Neural cell (in vitro differentiated cells): ENCODE data around the gene OLFML2B. TPM values are rescaled to one million over a fixed set of nuclear protein-coding genes. Genes with fewer than 3 reads are reported as not detected.

Experiments used
- H2AFZ ChIP-seq: fragments of 200-600, 300-800 bp; sonication (generic), shearing (Covaris generic); 2 replicates; pipeline ENCODE4 v1.6.0; 2014; ENCODE audit warnings: low read depth, mild to moderate bottlenecking, antibody characterized with exemption, low read length, moderate library complexity
- H3F3A ChIP-seq: fragments of 200-600 bp; shearing (Covaris generic); 2 replicates; pipeline ENCODE4 v1.6.1; 2016; ENCODE audit warnings: mild to moderate bottlenecking, moderate library complexity, mixed read lengths, antibody characterized with exemption, low read length; ENCODE audit not compliant: insufficient read depth, poor library complexity, severe bottlenecking
- H3K27ac ChIP-seq: fragments of 200-600, 300-800 bp; sonication (generic), shearing (Covaris generic); 2 replicates; pipeline ENCODE4 v1.5.1; 2014; ENCODE audit warnings: mild to moderate bottlenecking, low read length, moderate library complexity
- H3K27me3 ChIP-seq: fragments of 300-800, 200-600 bp; sonication (generic), shearing (Covaris generic); 2 replicates; pipeline ENCODE4 v1.6.0; 2014; ENCODE audit warnings: mild to moderate bottlenecking, low read depth, low read length, moderate library complexity; ENCODE audit not compliant: insufficient read depth
- H3K36me3 ChIP-seq: fragments of 300-800, 200-600 bp; sonication (generic), shearing (Covaris generic); 2 replicates; pipeline ENCODE4 v1.5.1; 2014; ENCODE audit warnings: mild to moderate bottlenecking, antibody characterized with exemption, low read length, moderate library complexity; ENCODE audit not compliant: insufficient read depth
- H3K4me2 ChIP-seq: fragments of 300-800, 200-600 bp; sonication (generic), shearing (Covaris generic); 2 replicates; pipeline ENCODE4 v1.6.0; 2014; ENCODE audit warnings: mild to moderate bottlenecking, low read length
- H3K4me3 ChIP-seq: fragments of 300-800, 200-600 bp; sonication (generic), shearing (Covaris generic); 2 replicates; pipeline ENCODE4 v1.5.1; 2014; ENCODE audit warnings: mild to moderate bottlenecking, low read length, moderate library complexity
- H3K79me2 ChIP-seq: fragments of 200-600 bp; shearing (Covaris generic); replicated peaks from 2 replicates; pipeline ENCODE4 v1.6.0; 2014; ENCODE audit warnings: mild to moderate bottlenecking, low read length, moderate library complexity; ENCODE audit not compliant: insufficient read depth
- H3K9ac ChIP-seq: fragments of 300-800, 200-600 bp; sonication (generic), shearing (Covaris generic); 2 replicates; pipeline ENCODE4 v1.6.1; 2016; ENCODE audit warnings: mild to moderate bottlenecking, low read length, mixed read lengths
- H3K9me2 ChIP-seq: fragments of 200-600 bp; shearing (Covaris generic); 2 replicates; pipeline ENCODE4 v1.6.1; 2016; ENCODE audit warnings: mild to moderate bottlenecking, low read length, mixed read lengths; ENCODE audit not compliant: insufficient read depth
- H3K9me3 ChIP-seq: fragments of 200-600, 300-800 bp; sonication (generic), shearing (Covaris generic); 2 replicates; pipeline ENCODE4 v1.6.1; 2016; ENCODE audit warnings: mild to moderate bottlenecking, mixed run types, low read length, moderate library complexity, mixed read lengths
- H4K20me1 ChIP-seq: fragments of 200-600 bp; shearing (Covaris generic); 2 replicates; pipeline ENCODE4 v1.6.1; 2016; ENCODE audit warnings: mild to moderate bottlenecking, mixed run types; ENCODE audit not compliant: insufficient read depth
- CTCF ChIP-seq: fragments of 450-650 bp; IDR thresholded peaks from 2 replicates; pipeline ENCODE4 v1.5.1; 2014; ENCODE audit warnings: antibody characterized with exemption, mild to moderate bottlenecking, moderate library complexity; ENCODE audit not compliant: poor library complexity, severe bottlenecking
- EP300 ChIP-seq: fragments of 450-650 bp; conservative IDR thresholded peaks from 2 replicates; pipeline ENCODE4 v1.6.1; 2014; ENCODE audit warnings: antibody characterized with exemption, mild to moderate bottlenecking, moderate library complexity; ENCODE audit not compliant: poor library complexity, severe bottlenecking
- EZH2 ChIP-seq: fragments of 200-600, 300-800 bp; shearing (Covaris generic), sonication (generic); IDR thresholded peaks from 2 replicates; pipeline ENCODE4 v1.6.1; 2014; ENCODE audit warnings: antibody characterized with exemption, low read length, borderline replicate concordance, mild to moderate bottlenecking; ENCODE audit not compliant: insufficient read depth, poor library complexity, severe bottlenecking
- POLR2AphosphoS5 ChIP-seq: IDR thresholded peaks from 2 replicates; pipeline ENCODE4 v1.6.1; 2012
- RAD21 ChIP-seq: fragments of 450-650 bp; conservative IDR thresholded peaks from 2 replicates; pipeline ENCODE4 v1.6.1; 2014; ENCODE audit warnings: antibody characterized with exemption, mild to moderate bottlenecking, moderate library complexity
- REST ChIP-seq: IDR thresholded peaks from 2 replicates; pipeline ENCODE4 v1.6.1; 2012; ENCODE audit warnings: borderline replicate concordance
- SMC3 ChIP-seq: fragments of 450-650 bp; conservative IDR thresholded peaks from 2 replicates; pipeline ENCODE4 v1.6.1; 2014; ENCODE audit warnings: antibody characterized with exemption, mild to moderate bottlenecking, moderate library complexity; ENCODE audit not compliant: poor library complexity
- TAF1 ChIP-seq: IDR thresholded peaks from 2 replicates; pipeline ENCODE4 v1.6.1; 2012; ENCODE audit warnings: low read depth
- polyA plus RNA-seq: library from polyadenylated mRNA; depleted of rRNA; stranded (reverse); fragments of >200 nt; gene quantifications from 2 replicates; pipeline ENCODE4 v1.2.3, GENCODE V29; 2014

The OLFML2B gene
- polyA plus RNA-seq, 1 donor from 2014 or later: 0.78 TPM

GRCh38 chr1:161997152-161997551, 26.5 kb downstream of the OLFML2B start:
- Histone ChIP-seq H3K9me3 (no peaks in the 10 kb centered on the region), H2AFZ (no peak overlapping the region), H3K36me3 (no peaks in the 10 kb centered on the region), H3K79me2 (no peaks in the 10 kb centered on the region), H3K27me3 (no peaks in the 10 kb centered on the region), H3F3A (no peaks in the 10 kb centered on the region), H3K4me2 (no peak overlapping the region), H3K4me3 (no peak overlapping the region), H3K27ac (no peak overlapping the region), H3K9me2 (no peaks in the 10 kb centered on the region), H4K20me1 (no peaks in the 10 kb centered on the region), H3K9ac (no peak overlapping the region)
- TF ChIP-seq TAF1: no peak
- no peak for TF ChIP-seq POLR2AphosphoS5
- no peak for TF ChIP-seq RAD21

GRCh38 chr1:161994175-161994668, 29.4 kb downstream of the OLFML2B start:
- Histone ChIP-seq H3K79me2 (no peaks in the 10 kb centered on the region), H3K9ac (no peak overlapping the region), H3K9me3 (no peaks in the 10 kb centered on the region), H2AFZ (no peak overlapping the region), H3K27ac (no peak overlapping the region), H3K4me2 (no peak overlapping the region), H3F3A (no peaks in the 10 kb centered on the region), H3K4me3 (no peak overlapping the region), H3K36me3 (no peaks in the 10 kb centered on the region), H4K20me1 (no peaks in the 10 kb centered on the region), H3K27me3 (no peaks in the 10 kb centered on the region), H3K9me2 (no peaks in the 10 kb centered on the region)
- TF ChIP-seq EZH2: no peak

- H3F3A ChIP-seq: no peaks in the 10 kb centered on the region
- no peaks in the 10 kb centered on the region for H3K9me2 ChIP-seq
- H3K9me3 ChIP-seq: no peaks in the 10 kb centered on the region
- H3K9ac ChIP-seq: no peak overlapping the region
- H3K36me3 ChIP-seq: no peaks in the 10 kb centered on the region
- TF ChIP-seq REST (no peak), EZH2 (no peak), TAF1 (no peak), POLR2AphosphoS5 (no peak)
- no peaks in the 10 kb centered on the region for H3K27me3 ChIP-seq
- no peak overlapping the region for H3K4me3 ChIP-seq
- H3K79me2 ChIP-seq: no peaks in the 10 kb centered on the region
- H4K20me1 ChIP-seq: no peaks in the 10 kb centered on the region
- H3K4me2 ChIP-seq: no peak overlapping the region
- H2AFZ ChIP-seq: no peak overlapping the region
- H3K27ac ChIP-seq: no peak overlapping the region
These were observed 30.1 kb downstream of the OLFML2B start for GRCh38 chr1:161993576-161993975.

GRCh38 chr1:161989786-161990185, 33.9 kb downstream of the OLFML2B start:
- Histone ChIP-seq H3K4me3 (no peak overlapping the region), H3K9me3 (peaks cover 4% of the 10 kb centered on the region), H3K36me3 (no peaks in the 10 kb centered on the region), H4K20me1 (no peaks in the 10 kb centered on the region), H2AFZ (no peak overlapping the region), H3K9ac (no peak overlapping the region), H3K4me2 (no peak overlapping the region), H3K9me2 (no peaks in the 10 kb centered on the region), H3K79me2 (no peaks in the 10 kb centered on the region), H3K27ac (no peak overlapping the region), H3F3A (no peaks in the 10 kb centered on the region), H3K27me3 (no peaks in the 10 kb centered on the region)
- TF ChIP-seq TAF1: no peak
- TF ChIP-seq POLR2AphosphoS5: no peak
- TF ChIP-seq EP300: no peak
- TF ChIP-seq EZH2: no peak
- TF ChIP-seq CTCF: no peak
- no peak for TF ChIP-seq RAD21
- TF ChIP-seq REST: no peak
- no peak for TF ChIP-seq SMC3
